HPDE6-E6E7 (cell line): ENCODE results near the gene SLC66A2.
"Not testable (repeated sequence)": the region's sequence is repeated elsewhere in the genome, so short reads cannot be mapped to it uniquely, and the experiment has no call there.

Source experiments
- DNase-seq: peaks from one replicate; pipeline ENCODE4 v3.0.0; 2011; ENCODE audit warnings: missing footprints; ENCODE audit errors: extremely low spot score

SLC66A2 gene

DNA sequence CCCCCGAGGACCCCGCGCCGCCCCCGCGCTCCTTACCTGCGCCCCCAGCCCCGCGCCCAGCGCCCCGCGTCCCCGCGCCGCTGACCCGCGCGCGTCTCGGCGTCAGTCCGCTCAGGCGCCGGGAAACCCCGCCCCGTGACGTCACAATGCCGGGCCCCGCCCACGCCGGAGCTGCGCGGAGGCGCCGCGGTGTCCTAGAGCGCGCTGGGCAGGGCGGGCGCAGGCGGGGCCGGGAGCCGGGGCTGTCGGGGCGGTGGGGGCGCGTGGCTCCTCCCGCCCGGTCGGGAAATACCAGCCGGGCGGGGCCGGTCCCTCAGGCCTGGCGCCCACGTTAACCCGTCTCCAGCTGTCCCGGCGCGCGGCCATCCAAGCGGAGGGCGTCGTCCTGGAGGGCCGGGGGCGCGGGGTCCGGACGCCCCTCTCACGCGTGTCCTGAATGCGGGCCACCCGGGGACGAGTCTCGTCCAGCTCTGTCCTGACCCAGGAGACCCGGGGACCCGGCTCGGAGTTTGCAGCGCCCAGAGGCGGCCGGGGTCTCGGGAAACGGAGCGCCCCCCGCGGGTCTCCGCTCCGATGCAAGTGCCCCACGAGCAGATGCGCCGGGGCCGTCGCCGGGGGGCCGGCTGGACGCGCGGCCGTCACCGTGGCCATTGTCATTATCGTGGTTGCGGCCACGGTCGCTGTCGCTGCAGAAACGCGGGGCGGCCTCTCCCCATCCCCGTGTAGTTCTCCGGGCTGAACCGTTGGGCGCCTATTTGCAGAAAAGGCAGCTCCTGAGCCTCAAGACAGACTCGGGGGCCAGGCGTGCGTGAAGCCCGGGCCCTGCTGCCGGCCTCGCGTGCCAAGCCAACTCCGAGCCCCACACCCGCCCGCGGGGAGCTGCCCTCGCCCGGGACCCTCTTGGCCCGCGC lies at the start of gene SLC66A2:
TSS of gene SLC66A2 (minus strand) at position 109 of the 911 bp plus-strand sequence. CDS start 727 bp downstream, outside the sequence.
- DNase-seq = peak; percentile 74

DNA sequence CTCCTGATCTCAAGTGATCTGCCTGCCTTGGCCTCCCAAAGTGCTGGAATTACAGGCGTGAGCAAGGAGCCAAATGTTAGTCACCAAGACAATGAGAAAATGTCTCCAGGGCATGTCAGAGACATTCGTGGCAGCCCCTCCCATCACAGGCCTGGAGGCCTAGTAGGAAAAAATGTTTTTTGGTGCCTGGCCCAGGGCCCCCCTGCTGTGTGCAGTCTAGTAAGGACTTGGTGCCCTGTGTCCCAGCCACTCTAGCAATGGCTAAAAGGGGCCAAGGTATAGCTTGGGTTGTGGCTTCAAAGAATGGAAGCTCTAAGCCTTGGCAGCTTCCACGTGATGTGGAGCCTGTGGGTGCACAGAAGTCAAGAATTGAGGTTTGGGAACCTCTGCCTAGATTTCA lies 49.4 kb upstream of the SLC66A2 start:
- no peak for DNase-seq

DNA sequence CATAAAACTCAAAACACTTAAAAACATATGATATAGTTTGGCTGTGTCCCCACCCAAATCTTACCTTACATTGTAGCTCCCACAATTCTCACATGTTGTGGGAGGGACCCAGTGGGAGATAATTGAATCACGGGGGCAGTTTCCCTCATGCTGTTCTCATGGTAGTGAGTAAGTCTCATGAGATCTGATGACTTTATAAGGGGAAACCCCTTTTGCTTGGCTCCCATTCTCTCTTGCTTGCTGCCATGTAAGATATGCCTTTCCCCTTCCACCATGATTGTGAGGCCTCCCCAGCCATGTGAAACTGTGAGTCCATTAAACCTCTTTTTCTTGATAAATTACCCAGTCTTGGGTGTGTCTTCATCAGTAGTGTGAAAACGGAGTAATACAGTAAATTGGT lies 48.2 kb upstream of the SLC66A2 start:
- not testable (repeated sequence) for DNase-seq

DNA sequence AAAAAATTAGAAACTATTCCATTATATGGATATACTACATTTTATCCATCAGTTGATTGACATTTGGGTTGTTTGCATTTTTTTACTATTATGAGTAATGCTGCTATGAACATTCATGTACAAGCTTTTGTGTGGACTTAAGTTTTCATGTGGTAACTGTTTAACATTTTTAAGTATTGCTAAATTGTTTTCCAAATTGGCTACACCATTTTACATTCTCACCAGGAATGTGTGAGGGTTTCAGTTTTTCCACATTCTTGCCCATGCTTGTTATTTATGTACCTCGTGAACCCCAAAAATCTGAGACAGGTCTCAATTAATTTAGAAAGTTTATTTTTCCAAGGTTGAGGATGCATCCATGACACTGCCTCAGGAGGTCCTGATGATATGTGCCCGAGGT lies 40.0 kb upstream of the SLC66A2 start:
- DNase-seq = no peak

DNA sequence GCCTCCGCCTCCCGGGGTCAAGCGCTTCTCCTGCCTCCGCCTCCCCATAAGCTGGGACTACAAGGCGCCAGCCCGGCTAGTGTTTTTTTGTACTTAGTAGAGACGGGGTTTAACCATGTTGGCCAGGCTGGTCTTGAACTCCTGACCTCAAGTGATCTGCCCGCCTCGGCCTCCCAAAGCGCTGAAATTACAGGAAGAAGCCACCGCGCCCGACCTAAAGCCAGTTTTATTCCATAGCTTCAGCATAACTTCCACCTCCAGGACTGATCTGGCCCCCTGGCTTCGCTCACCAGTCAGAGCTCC lies 37.7 kb upstream of the SLC66A2 start:
- DNase-seq = no peak

DNA sequence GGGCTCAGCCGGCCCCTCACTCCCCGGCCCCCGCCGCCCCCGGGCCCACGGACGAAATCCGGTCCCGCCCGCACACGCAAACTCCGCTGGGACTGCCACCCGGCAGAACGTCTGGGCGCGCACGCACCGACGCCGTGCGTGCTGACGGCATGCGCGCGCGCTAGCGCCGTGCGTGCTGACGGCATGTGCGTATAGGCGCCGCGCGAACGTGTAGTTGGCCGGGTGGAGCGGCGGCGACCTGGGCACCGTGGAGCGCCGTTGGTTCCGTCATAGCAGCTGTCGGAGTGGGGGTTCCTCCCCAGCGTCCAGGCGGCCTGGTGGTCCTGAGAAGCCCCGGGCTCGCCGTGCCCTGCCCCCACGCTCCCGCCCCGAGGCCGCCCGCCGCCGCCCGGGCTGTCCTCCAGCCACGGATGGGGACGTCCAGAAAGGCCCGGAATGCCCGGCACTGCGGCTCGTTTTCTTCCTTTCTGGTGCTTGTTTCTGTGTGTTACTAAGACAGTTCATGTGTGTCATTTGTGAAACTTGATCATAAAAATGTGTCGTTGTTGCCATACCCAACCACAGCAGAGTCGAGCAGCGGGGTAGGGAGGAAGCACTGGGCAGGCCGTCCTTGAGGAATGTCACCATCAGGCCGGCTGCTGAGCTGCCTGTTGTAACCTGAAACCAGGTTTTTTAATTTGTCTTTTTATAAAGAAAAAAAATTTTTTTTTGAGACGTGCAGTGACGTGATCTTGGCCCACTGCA lies 37.2 kb upstream of the SLC66A2 start, which contains the start of gene TXNL4A:
TSS of gene TXNL4A (minus strand) at position 113 of the 744 bp plus-strand sequence. CDS start 171 bp downstream, outside the sequence.
- DNase-seq = peak; percentile 69

DNA sequence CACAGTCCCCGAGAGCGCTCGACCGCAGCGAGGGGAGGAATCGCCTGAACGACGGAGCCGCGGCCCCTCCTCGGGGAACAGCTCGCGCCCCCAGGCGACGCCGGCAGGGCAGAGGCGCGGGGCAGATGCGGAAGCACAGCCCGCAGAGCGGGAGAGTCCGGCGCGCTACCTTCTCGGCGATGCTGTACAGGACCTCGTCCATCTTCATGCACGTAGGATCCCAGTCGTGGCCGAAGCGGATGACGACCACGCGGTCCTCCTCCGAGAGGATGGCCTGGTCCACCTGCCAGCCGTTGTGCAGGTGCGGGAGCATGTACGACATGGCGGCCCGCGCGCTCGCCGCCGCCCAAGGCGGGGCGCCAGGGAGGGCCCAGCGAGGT lies 36.6 kb upstream of the SLC66A2 start:
- DNase-seq = peak; percentile 58

DNA sequence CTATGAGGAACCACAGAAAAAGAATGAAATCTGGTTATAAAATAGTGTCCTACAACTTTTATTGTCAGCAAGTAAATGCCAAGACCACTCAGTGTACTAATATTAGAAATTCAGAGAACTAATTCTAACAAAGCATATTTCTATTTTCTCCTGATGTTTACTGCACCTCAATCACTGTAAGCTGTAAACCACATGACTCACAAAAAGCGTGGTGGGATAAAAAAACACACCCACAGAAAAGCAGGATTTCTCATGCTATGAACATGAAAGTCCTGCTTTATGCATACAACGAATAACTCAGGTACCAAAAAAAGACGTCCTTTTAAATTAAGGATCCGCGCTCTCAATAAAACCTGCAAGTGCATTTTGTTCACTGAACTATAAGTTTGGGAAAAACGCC lies 36.1 kb upstream of the SLC66A2 start:
- DNase-seq = no peak

DNA sequence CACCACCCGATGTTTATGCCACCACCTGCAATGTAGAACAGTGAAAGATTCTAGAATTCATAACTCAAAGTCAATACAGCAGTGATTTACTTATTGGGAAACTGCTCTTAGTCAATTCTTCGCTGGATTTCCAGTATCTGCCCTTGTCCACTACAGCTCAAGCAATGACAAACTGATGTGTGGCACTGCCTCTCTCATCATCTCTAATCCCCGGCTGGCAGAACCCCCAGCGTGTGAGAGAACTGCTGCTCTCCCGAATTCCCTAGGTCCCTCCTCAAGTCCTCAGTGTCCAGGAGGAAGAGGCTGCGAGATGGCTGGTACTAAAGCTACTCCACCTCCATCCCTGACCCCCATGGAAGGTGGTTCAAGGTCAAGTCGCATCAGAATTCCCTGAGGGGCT lies 35.3 kb upstream of the SLC66A2 start:
- no peak for DNase-seq

DNA sequence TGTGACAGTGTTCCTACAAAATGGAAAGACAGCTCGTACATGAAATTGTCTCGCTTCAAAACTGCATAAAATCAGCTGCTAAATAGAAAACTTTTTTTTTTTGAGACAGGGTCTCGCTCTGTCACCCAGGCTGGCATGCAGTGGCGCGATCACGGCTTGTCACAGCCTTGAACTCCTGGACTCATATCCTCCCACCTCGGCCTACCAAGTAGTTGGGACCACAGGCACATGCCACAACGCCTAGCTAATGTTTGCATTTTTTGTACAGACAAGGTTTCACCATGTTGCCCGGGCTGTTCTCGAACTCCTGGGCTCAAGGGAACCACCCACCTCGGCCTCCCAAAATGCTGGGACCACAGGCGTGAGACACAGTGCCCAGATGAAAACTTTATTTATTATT lies 33.7 kb upstream of the SLC66A2 start:
- DNase-seq = no peak

DNA sequence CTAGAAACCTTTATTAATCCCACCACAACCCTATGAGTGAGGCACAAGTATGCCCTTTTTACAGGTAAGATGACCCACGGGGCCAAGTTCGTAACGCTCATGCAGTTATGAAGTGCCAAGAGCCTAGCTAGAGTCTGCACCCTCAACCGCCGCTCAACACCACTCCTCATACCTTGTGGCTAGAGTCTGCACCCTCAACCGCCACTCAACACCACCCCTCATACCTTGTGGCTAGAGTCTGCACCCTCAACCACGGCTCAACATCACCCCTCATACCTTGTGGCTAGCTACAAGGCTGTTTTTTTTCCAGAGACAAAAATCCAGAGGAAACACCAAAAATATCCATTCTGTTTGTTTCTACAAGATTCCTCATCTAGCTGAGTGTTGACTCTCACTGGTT lies 32.3 kb upstream of the SLC66A2 start:
- no peak for DNase-seq

DNA sequence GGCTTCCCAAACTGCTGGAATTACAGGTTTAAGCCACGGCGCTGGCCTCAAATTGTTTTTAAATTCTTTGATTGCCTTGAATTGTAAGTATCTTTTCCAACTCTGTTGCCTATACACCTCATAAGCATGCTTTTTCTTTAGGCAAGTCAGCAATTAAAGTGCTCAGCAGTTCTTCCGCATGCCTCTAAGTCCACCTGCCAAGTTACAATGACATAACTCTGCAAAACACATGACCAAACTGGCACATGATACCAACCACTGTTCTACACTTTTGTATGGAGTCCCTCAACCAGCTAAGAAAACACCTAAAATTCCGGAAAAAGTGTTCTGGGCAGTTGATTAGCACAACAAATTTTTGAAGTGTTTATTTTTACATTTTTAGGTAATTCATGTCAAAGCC lies 31.8 kb upstream of the SLC66A2 start:
- DNase-seq = no peak

DNA sequence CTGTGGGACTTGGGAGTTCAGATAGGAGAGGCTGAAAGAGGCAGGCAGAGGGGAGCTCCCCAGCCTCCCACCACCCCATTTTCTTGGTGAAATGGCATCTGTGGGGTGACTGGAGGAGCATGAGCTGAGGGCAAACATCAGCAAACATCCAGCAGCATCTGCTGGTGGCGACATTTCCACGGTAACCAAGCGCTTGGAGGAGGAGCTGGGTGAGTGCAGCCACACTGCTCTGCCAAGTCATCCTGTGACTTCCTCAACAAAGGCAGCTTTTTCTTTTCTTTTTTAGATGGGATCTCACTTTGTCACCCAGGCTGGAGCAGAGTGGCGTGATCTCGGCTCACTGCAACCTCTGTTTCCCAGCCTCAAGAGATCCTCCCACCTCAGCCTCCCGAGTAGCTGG lies 31.3 kb upstream of the SLC66A2 start:
- no peak for DNase-seq

DNA sequence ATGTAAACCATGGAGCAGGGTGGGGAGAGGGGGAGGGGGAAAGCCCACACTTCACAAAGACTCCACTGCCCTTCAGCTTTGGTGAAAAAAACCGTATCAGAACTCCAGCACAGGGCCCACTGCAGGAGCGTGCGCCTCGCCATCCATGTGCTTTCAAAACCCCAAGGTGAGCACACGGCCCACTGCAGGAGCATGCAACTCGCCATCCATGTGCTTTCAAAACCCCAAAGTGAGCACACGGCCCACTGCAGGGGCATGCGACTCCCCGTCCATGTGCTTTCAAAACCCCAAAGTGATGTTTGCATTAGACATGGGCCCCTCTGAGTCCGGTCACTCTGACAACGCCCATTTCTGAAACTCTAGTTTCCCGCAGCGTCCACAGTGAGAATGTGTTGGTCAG lies 29.1 kb upstream of the SLC66A2 start:
- DNase-seq = no peak

DNA sequence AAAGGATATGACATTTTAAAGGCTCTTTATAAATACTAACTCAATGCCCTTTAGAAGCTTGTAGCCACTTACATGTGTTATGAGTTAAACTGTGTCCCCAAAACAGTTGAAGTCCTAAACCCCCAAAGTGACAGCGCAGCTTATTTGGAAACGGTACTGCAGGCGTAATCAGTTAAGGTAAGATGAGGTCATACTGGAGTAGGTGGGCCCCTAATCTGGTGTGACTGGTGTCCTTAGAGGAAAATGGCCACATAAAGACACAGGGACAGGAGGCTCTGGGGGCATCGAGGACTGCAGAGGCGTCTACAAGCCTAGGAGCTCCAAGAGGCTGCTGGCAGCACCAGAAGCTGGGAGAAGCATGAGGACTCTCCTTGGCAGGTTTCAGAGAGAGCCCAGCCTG lies 28.4 kb upstream of the SLC66A2 start:
- DNase-seq = no peak

DNA sequence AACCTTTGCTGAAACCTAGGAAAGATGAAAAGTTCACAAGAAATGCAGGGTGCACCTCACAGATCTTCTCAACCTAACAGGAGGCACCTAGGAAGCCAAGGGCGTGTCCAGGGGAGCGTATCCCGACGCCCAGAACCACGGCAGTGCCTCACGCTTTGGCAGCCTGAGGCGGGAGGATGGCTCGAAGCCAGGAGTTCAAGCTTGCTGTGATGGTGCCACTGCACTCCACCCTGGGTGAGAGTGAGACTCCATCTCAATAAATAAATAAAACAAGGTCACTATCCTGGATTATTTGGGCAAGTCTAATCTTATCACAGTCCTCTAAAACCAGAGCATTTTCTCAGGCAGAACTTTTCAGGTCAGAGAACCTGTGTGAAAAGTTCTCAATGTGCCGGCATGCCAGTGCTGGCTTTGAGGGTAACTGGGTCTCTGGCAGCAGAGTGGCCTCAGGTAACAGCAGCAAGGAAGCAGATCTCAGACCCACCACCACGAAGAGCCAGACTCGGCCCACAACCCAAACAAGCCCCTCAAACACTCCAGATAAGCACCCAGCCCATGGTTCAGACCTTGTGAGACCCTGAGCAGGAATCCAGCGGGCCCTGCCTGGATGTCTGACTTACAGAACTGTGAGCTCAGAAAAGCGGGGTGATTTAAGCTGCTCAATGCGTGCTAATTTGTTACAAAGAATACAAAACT lies 24.7 kb upstream of the SLC66A2 start:
- no peak for DNase-seq

DNA sequence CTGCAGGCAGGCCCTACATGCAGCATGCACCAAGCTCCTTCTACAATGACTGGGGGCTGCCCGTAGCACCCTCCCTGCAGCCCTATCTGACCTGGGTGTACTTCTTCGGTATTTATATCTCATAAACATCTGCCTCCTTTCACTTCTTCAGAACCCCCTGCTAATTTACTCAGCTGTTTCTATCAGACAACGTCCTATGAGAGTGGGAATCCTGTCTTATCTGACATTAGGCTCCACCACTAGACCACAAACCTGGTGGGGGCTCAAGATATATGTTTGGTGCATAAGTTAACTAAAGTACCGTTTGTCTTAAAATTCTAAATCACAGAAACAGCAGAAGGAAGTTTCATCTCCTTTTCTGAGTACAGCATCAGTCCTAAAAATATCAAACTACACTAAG lies 23.6 kb upstream of the SLC66A2 start:
- no peak for DNase-seq

DNA sequence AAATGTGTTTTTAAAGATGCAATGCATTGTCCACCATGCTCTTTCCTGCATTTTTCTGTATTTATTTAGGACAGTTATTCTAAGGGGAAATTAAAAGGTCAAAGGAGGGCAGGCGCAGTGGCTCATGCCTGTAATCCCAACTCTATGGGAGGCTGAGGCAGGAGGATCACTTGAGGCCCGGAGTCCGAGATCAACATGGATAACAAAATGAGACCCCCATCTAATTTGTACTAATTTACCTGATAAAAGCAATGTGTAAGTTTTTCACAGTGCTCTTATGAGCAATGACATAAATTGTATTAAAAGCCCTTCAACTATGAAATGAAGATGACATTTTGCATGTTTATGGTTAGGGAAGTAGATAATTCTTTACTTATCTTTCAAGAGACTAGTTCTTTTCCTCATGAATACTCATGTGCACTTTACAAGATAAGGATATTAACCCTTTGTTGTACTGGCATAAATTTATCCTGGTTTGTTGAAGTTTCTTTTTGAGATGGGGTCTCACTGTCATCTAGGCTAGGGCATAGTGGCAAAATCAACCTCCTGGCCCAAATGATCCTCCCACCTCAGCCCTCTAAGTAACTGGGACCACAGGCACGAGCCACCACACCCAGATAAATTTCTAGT lies 22.7 kb upstream of the SLC66A2 start:
- no peak for DNase-seq

DNA sequence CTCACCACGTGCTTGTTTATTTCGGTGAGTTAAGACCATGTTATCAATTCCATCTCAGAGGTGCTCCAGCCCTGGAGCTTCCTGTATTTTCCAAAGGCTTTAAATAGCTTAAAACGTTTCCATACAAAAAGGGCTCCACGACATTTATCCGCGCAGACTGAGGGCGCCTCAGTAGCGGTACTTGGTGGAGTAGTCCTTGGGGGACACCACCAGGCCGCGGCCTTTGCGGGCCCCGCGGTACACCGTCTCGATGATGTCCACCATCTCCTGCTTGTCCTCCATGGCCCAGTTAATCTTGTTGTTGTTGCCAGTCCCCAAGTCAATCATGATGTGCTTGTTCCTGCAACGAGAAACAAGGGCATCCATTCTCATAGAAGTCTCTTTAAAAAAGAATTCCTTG lies 22.1 kb upstream of the SLC66A2 start:
- no peak for DNase-seq

DNA sequence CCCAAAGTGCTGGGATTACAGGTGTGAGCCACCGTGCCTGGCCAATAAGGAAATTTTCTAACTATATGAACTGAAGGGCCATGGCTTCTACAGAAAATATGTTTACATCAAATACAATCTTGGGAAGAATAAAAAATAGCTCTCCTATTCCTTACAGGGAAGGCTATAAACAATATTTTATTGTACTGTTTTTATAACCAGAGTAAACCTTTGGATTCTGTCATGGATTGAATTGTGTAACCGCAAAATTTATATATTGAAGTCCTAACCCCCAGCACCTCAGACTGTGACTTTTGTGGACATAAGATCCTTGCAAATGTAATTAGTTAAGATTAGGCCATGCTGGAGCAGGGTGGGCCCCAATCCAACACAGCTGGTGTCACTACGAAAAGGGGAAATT lies 21.3 kb upstream of the SLC66A2 start:
- DNase-seq = no peak

DNA sequence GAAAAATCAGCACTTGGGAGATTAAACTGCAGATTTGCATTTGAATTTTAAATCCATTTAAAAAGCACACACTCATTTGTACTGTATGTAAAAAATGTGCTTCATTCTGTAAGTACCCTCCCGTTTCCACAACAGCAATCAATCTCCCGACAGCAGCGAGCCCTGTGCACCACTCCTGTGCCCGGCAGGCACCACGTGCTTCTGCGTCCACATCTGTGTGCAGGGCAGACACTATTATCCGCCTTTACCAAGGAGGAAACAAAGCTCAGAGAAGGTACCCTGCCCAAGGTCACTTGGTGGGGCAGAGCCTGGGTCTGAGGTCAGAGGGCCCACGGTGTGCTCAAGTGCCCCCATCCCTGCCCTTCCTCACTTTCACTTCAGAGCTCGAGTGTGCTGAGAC lies 20.5 kb upstream of the SLC66A2 start:
- no peak for DNase-seq
